ENCODE results near the gene SDF2.

DNA sequence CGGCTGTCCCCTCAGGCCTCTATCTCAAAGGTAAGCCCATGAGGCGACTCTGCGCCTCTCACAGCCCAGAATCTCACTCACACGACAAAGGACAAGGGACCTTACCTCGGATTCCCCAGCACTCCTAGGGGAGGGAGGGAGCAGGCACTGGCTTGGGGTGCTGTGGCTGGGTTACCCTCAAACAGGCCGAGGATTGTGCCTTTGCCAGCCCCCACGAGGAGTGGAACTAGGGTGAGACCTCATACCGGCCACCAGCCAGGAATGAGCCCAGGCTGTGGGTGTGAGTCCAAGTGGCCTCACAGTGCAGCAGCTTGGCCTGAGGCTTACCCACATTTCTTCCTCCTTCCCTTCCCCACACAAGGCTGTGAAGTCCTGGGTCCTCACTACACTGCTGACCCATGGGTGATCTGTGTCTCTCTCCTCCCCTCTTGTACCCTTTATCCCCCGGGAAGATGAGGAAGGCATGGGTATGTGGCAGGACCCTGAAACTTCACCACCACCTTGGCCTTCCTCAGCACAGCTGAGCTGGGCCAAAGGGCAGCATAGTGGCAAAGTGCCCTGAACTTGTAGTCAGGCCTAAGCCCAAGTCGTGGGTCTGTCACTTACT, 44.1 kb upstream of the SDF2 start:
- TF ChIP-seq, protein P1, sequence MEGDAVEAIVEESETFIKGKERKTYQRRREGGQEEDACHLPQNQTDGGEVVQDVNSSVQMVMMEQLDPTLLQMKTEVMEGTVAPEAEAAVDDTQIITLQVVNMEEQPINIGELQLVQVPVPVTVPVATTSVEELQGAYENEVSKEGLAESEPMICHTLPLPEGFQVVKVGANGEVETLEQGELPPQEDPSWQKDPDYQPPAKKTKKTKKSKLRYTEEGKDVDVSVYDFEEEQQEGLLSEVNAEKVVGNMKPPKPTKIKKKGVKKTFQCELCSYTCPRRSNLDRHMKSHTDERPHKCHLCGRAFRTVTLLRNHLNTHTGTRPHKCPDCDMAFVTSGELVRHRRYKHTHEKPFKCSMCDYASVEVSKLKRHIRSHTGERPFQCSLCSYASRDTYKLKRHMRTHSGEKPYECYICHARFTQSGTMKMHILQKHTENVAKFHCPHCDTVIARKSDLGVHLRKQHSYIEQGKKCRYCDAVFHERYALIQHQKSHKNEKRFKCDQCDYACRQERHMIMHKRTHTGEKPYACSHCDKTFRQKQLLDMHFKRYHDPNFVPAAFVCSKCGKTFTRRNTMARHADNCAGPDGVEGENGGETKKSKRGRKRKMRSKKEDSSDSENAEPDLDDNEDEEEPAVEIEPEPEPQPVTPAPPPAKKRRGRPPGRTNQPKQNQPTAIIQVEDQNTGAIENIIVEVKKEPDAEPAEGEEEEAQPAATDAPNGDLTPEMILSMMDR (IDR thresholded peaks at IDR 0.05) = no peak
- no peak for TF ChIP-seq POLR2A (IDR thresholded peaks at IDR 0.05)
